ENCODE results near the gene SEC14L1.
A peak's percentile ranks its signal among the peaks of the same experiment; 100 is the strongest.

SEC14L1 gene

GRCh38 chr17:77163511-77164280 is 22.9 kb downstream of the SEC14L1 start:
- no peak for DNase-seq (ENCODE audit: low read depth)

DNA sequence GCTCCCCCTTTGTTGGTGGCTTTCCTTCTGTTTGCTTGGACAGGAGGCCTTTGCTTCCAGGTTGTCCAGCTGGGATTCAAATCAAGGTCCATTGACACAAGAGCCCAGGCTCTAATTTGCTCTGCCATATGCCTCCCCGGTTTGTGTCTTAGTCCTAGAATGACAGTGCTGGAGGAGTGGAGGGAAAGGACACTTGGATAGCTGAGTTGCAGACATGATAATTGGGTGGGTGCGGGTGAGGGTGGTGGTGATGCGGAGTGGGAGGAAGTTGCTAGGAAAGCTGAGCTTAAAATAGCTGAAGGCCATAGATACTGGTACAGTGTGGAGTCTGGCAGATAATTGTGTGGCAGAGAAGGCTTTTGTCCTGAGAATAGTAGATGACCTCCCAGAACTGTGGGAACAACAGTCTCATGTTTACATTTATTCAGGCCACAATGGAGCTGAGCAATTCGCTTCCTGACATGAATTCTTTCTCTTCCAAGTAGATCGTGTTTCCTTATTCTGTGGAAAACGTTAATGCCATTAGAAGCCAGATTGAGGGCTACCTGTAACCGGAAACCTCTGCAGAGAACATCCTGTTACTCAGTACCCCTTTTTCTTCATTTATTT is 23.8 kb downstream of the SEC14L1 start:
- DNase-seq (ENCODE audit: low read depth), result peak; percentile 52

- DNase-seq (ENCODE audit: low read depth), result no peak
Measured at GRCh38 chr17:77165577-77165976, 24.8 kb downstream of the SEC14L1 start.

GRCh38 chr17:77167472-77168306 is 26.9 kb downstream of the SEC14L1 start:
- no peak for DNase-seq (ENCODE audit: low read depth)

GRCh38 chr17:77173104-77173503 is 32.3 kb downstream of the SEC14L1 start:
- DNase-seq (ENCODE audit: low read depth), result no peak

DNA sequence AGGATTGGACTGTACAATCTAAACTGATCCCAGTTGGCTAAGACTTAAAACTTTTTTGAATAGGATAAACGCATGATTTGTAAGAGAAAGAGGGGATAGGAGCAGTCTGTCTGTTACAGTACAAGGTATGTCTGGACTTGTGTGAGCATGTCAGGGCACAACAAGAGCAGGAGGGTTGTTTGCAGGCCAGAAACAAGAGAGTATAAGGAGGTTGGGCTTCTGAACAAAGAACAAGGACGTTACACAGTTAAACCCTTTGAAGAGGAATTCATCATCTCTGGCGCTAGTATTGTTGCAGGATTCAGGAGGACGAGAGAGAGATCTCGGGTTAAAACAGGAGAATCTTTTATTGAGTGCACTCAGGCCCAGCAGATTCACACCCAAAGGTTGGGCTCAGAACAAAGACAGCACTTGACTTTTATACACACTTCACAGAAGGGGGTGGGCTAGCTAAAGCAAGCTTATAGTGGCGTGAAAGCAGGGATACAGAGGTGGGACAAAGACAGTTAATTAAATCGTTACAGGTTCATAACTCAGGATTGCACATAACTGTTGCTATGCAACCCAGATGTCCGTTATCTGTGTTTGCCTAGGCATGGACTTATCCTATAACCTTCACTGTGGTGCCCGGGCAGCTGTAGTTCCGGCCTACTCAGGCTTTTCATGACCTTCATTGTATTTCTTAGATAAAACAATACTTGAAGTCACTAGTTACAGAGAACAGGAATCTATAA is 34.3 kb downstream of the SEC14L1 start:
- DNase-seq (ENCODE audit: low read depth), result no peak

DNA sequence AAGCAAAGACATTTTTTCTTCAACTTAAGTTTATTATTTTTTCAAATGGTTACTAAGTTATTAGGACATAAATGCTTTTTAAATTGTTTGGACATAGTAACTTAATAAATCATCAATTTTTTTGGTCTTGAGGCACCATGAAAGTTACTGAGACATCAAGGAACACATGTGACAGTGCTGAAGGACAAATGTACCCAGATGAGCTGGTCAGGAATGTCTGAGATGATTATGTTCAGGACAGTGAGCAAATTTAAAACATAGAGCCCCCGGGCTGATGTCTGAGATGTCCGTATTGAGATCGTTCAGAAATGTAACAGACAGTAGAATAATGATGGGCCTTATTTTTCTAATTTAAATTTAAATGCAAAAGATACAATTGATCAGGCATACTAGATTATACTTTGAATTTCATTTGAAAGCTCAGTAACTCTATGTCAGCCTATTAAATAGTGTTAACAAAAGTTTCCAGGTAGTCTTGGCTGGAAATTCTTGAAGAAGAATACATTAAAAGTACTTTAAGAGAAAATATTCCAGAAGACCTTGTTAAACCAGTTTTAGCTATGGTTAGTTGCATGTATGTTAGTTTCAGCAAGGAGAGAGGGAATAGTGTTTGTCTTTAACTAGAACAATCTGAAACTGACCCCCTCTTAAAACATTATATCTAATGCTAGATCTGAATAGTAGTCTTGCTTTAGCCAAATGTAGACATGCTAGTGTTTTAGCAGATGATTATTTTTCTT is 36.4 kb downstream of the SEC14L1 start:
- peak; percentile 14 for DNase-seq (ENCODE audit: low read depth)

DNA sequence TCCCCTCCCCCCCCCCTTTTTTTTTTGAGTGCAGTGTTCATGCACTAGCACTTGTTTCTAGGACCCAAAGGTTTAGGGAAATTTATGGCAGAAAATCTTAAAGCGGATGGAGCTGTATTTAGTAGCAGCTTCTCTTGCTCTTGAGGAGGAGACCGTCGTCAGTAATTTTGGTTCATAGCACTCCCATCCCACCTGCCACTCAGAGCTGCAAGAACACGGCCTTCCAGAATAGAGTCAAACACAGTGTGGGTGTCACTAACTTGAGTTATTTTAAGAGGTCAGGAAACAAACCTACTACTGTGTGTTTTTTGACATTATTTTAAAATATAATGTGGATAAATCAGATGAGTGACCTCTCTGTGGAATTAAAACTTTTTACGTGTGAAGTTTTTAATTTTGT is 37.3 kb downstream of the SEC14L1 start:
- DNase-seq (ENCODE audit: low read depth), result no peak

DNA sequence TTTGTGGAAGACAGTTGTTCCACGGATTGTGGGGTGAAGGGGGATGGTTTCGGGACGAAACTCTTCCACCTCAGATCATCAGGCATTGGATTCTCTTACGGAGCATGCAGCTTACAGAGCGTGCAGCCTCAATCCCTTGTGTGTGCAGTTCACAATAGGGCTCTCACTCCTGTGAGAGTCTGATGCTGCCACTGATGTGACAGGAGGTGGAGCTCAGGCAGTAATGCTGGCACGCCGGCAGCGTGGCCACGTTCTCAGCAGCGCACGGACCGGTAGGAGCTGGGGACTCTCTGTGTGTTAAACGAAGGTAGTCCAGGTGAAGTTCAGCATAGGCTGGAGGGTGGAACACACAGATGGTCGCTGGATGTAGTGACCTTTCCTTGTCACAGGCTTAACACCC is 37.8 kb downstream of the SEC14L1 start:
- no peak for DNase-seq (ENCODE audit: low read depth)

DNA sequence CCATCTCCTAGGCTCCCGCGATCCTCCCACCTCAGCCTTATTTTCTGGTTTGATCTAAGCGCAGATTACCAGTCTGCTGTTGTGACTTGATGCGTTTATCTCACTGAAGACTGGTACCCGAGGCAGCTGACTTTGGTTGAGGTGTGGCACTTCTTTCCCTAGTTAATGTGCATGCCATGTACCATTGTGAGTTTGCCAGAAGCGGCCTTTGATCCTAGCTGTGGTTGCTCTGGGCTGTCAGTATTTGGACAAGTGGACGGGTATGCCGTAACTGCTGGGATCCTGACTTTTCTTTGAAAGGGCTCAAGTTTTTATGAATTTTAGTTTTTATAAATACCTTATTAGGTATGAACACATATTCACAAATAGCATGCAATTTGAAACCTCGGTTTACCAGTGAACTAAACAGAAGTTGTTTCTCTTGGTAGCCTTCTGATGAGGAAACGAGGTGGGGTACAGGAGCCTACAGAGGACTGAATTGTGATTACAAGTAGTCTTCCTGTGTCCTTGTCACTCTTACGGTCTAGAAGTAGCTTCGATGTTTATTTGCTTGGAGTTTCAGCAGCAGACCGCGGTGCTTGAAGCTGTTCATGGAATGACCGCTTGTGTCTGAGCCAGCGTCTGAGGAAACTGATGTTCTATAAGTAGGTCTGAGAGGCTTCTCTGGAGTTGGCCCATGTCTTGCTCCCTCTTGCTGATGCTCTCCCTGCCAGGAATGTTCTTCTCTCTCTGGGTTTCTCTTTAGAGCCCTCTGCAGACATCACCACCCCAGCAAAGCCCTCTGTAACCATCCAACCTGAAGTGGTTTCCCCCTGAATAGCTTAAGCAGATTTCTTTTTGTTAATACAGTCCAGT is 40.0 kb downstream of the SEC14L1 start:
- DNase-seq (ENCODE audit: low read depth), result no peak

DNA sequence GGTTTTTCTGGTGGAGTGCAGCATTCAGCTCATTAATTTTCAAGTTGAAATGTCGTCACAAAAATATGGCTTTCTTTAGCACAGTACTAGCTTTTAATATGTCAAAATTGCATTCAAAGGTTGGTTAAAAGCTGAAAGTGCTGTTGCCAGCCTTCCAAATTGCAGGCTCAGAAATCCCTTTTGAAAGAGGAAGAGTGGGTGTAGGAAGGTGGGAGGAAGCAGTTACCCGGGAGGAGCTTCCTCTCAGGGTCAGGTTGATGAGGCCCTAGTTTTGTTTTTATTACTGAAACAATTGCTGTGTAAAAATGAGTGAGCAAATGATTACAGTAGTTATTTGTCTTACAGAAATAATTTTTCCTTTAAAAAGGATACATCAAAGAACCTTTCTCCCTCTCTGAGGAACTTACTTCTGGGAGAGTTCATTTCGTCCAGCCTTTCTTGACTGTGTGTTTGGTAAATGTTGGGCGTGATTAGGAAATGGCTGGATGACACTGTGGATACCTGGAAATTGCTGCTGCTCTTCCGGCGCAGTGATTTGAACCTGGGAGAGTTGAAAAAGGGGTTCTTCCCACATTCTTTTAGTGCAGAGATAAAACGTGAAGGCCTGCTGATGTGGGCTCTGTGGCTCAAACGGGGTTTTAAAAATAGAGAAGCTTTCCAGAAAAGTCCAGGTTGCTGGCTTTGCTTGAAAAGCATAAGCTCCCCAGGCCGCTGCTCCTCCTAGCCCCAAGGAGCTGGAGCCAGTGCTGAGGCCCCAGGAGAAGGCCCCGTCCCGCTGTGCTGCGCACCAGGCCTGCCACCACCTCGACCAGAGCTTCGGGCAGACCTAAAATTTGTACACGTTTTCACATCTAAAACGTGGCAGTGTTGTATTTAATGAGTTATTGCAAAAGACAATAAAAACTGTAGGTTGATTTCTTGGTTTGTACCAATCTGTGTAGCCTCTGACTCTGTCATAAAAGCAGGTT is 41.7 kb downstream of the SEC14L1 start:
- DNase-seq (ENCODE audit: low read depth), result no peak

DNA sequence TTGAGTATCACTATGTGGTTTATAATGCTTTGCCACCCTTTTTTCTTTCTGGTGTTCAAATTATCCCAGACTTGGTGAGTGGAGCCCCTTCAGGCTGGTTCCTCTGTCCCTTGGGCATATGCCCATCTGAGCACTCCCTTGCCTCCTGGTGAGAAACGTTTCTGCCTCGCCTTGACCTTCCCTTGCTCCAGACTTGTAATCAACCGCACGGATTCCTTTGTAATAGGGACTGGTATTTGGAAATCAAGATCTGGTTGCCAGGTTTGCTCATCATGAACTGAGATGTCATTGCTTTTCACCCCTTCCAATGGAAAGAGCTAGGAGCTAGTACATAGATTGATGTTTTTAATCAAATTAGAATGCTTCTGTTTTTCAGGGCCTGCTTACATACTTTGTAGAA is 43.7 kb downstream of the SEC14L1 start:
- DNase-seq (ENCODE audit: low read depth), result peak; percentile 52

GRCh38 chr17:77185137-77185536 is 44.4 kb downstream of the SEC14L1 start:
- DNase-seq (ENCODE audit: low read depth), result no peak

- DNase-seq (ENCODE audit: low read depth), result no peak
Measured at GRCh38 chr17:77186141-77186604, 45.4 kb downstream of the SEC14L1 start.

GRCh38 chr17:77188084-77189066 is 47.6 kb downstream of the SEC14L1 start:
- no peak for DNase-seq (ENCODE audit: low read depth)

DNA sequence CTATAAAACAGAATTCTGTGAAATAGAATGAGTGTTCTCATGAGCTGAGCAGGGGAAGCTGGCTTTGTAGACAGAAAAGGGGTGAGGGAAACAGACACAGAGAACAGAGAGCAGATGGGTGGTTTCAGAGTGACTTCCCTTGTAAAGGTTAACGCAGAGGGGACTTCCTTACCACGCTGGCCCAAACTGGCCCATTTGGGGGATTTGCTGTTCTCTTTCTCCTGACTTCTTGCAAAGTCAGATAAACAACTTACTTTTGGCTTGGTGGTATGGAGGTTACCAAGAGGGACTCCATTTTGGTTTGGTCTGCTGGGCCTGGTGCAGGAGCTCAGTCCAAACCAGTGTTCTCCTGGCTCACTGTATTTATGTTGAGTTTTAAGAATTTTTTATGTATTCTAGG is 48.4 kb downstream of the SEC14L1 start:
- DNase-seq (ENCODE audit: low read depth), result no peak

- DNase-seq (ENCODE audit: low read depth), result no peak
Measured at GRCh38 chr17:77190576-77190975, 49.8 kb downstream of the SEC14L1 start.

- no peak for DNase-seq (ENCODE audit: low read depth)
Measured at GRCh38 chr17:77191244-77191643, 50.5 kb downstream of the SEC14L1 start.

Measured in EH (cell line).